ENCODE data around the gene C5orf63.
A peak's percentile ranks its signal among the peaks of the same experiment; 100 is the strongest.

C5orf63 gene

GRCh38 chr5:127014573-127014972, 58.7 kb downstream of the C5orf63 start:
- H3K79me2 ChIP-seq (ENCODE audit: control insufficient read depth, low read length) = peaks cover 43% of the 10 kb centered on the region
- no peaks in the 10 kb centered on the region for H4K20me1 ChIP-seq (ENCODE audit: control insufficient read depth, insufficient read depth, low read depth, low read length)
- no peak overlapping the region for H3K4me3 ChIP-seq (ENCODE audit: low read length)
- H3K27me3 ChIP-seq (ENCODE audit: control insufficient read depth, low read length) = no peaks in the 10 kb centered on the region
- H3K9me2 ChIP-seq (replicated peaks; ENCODE audit: control insufficient read depth, low read length) = 0 out of 2 replicates have a peak, but pooled peaks cover 3% of the 10 kb centered on the region
- H3K4me2 ChIP-seq (ENCODE audit: low read length) = peak overlapping the region; percentile 38
- H3K27ac ChIP-seq (ENCODE audit: low read depth, low read length) = no peak overlapping the region
- 0 out of 2 replicates have a peak, but pooled peaks cover 3% of the 10 kb centered on the region for H3F3A ChIP-seq (ENCODE audit: control insufficient read depth, insufficient read depth)
- no peaks in the 10 kb centered on the region for H3K9me3 ChIP-seq (ENCODE audit: control insufficient read depth, insufficient read depth, low read length)
- TF ChIP-seq EZH2phosphoT487 (IDR thresholded peaks at IDR 0.05; ENCODE audit: borderline replicate concordance, low read length) (no peak), CTCF (IDR thresholded peaks at IDR 0.05; ENCODE audit: low read depth, low read length, poor library complexity, severe bottlenecking) (no peak)
- H3K4me1 ChIP-seq (ENCODE audit: control insufficient read depth, low read length) = peaks cover 45% of the 10 kb centered on the region
- no peaks in the 10 kb centered on the region for H3K36me3 ChIP-seq (ENCODE audit: control insufficient read depth, low read length)

- H4K20me1 ChIP-seq (ENCODE audit: control insufficient read depth, insufficient read depth, low read depth, low read length) = no peaks in the 10 kb centered on the region
- H3K79me2 ChIP-seq (ENCODE audit: control insufficient read depth, low read length) = peaks cover 40% of the 10 kb centered on the region
- no peak overlapping the region; the same call in none of the 2 replicates for H3K4me3 ChIP-seq (ENCODE audit: low read length)
- H3K9me3 ChIP-seq (ENCODE audit: control insufficient read depth, insufficient read depth, low read length) = no peaks in the 10 kb centered on the region
- no peak overlapping the region for H3K27ac ChIP-seq (ENCODE audit: low read depth, low read length)
- 0 out of 2 replicates have a peak, but pooled peaks cover 3% of the 10 kb centered on the region for H3K9me2 ChIP-seq (replicated peaks; ENCODE audit: control insufficient read depth, low read length)
- no peaks in the 10 kb centered on the region for H3K27me3 ChIP-seq (ENCODE audit: control insufficient read depth, low read length)
- no peaks in the 10 kb centered on the region for H3K36me3 ChIP-seq (ENCODE audit: control insufficient read depth, low read length)
- H3F3A ChIP-seq (ENCODE audit: control insufficient read depth, insufficient read depth) = 0 out of 2 replicates have a peak, but pooled peaks cover 3% of the 10 kb centered on the region
- peaks cover 39% of the 10 kb centered on the region for H3K4me1 ChIP-seq (ENCODE audit: control insufficient read depth, low read length)
- H3K4me2 ChIP-seq (ENCODE audit: low read length) = peak overlapping the region; percentile 38
- TF ChIP-seq EZH2phosphoT487 (IDR thresholded peaks at IDR 0.05; ENCODE audit: borderline replicate concordance, low read length) (no peak), CTCF (IDR thresholded peaks at IDR 0.05; ENCODE audit: low read depth, low read length, poor library complexity, severe bottlenecking) (no peak)
Observed at GRCh38 chr5:127013407-127013806, 59.9 kb downstream of the C5orf63 start.

GRCh38 chr5:127012916-127013315, 60.4 kb downstream of the C5orf63 start:
- Histone ChIP-seq H3F3A (ENCODE audit: control insufficient read depth, insufficient read depth) (0 out of 2 replicates have a peak, but pooled peaks cover 3% of the 10 kb centered on the region), H3K27ac (ENCODE audit: low read depth, low read length) (no peak overlapping the region), H4K20me1 (ENCODE audit: control insufficient read depth, insufficient read depth, low read depth, low read length) (no peaks in the 10 kb centered on the region), H3K9me3 (ENCODE audit: control insufficient read depth, insufficient read depth, low read length) (no peaks in the 10 kb centered on the region), H3K27me3 (ENCODE audit: control insufficient read depth, low read length) (no peaks in the 10 kb centered on the region), H3K4me3 (ENCODE audit: low read length) (no peak overlapping the region; the same call in 1 of the 2 replicates), H3K79me2 (ENCODE audit: control insufficient read depth, low read length) (peaks cover 39% of the 10 kb centered on the region), H3K4me2 (ENCODE audit: low read length) (peak overlapping the region; percentile 38), H3K9me2 (replicated peaks; ENCODE audit: control insufficient read depth, low read length) (0 out of 2 replicates have a peak, but pooled peaks cover 3% of the 10 kb centered on the region), H3K36me3 (ENCODE audit: control insufficient read depth, low read length) (no peaks in the 10 kb centered on the region), H3K4me1 (ENCODE audit: control insufficient read depth, low read length) (peaks cover 39% of the 10 kb centered on the region)
- TF ChIP-seq EZH2phosphoT487 (IDR thresholded peaks at IDR 0.05; ENCODE audit: borderline replicate concordance, low read length) (no peak), CTCF (IDR thresholded peaks at IDR 0.05; ENCODE audit: low read depth, low read length, poor library complexity, severe bottlenecking) (no peak)
